ENCODE data around the gene LRRC39. TPM values are rescaled to one million over a fixed set of nuclear protein-coding genes. Genes with fewer than 3 reads are reported as not detected.

The LRRC39 gene
- total and polyA plus RNA-seq, 5 experiments from 2014 or later, result 0.08 to 2.9 (median 1.4) TPM; not detected in 1

DNA sequence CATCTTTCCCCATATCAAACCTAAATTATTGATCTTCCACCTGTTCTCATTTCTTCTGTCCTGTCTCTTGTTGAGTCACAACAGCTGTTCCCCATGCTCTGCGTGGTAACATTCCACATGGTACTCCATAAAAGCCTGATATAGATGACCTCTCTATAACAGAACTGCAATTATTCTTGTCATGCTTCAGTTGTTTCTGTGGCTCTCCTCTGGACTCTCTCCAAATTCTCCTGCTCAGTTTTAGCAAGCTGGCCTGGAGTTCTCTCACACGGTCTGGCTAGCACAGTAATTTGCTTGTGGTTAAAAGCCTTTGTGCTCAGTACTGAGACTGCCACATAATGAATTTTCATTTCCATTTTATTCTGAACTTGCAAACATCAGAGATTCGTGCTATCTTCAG lies 10.6 kb upstream of the LRRC39 start:
- POLR2A ChIA-PET, result no interaction called here
- peaks cover 0 to 5% (median 0%) of the 10 kb centered on the region in 9 donors for H3K9me3 Mint-ChIP-seq
- H3K36me3 Mint-ChIP-seq, result peaks cover 0 to 19% (median 13%) of the 10 kb centered on the region in 3 donors
- ATAC-seq (no peak), DNase-seq (no peak)
- peaks cover 0 to 4% (median under 1%) of the 10 kb centered on the region in 4 donors for H3K4me1 Mint-ChIP-seq
- H3K4me3 Mint-ChIP-seq, result no peak overlapping the region
- H3K27ac Mint-ChIP-seq, result no peak overlapping the region
- H3K27me3 Mint-ChIP-seq, result no peaks in the 10 kb centered on the region

DNA sequence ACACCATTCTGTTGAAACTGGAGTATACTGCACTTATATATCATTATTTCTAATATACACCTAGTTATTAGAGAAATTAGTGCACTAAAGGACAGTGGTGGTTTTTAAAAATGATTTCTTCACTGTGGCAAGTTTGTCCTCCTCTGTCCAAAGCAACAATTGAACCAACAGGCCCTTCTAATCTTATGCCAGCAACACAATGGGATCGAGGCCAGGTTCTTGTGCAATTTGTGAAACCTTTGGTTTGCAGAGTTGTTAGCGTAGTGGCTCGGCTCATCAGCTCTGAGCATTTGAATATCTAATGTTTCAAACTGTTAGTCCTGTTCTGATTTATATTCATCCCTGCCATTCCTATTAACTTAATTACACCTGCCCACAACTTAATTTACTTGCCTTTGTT lies 9.9 kb upstream of the LRRC39 start:
- Mint-ChIP-seq H3K4me3 (no peak overlapping the region), H3K27ac (no peak overlapping the region), H3K4me1 (peaks cover 0 to 4% (median under 1%) of the 10 kb centered on the region in 4 donors), H3K36me3 (peaks cover 0 to 18% (median 13%) of the 10 kb centered on the region in 3 donors), H3K9me3 (peaks cover 0 to 5% (median 0%) of the 10 kb centered on the region in 9 donors), H3K27me3 (no peaks in the 10 kb centered on the region)
- POLR2A ChIA-PET, result no interaction called here
- no peak for ATAC-seq
- DNase-seq, result no peak

DNA sequence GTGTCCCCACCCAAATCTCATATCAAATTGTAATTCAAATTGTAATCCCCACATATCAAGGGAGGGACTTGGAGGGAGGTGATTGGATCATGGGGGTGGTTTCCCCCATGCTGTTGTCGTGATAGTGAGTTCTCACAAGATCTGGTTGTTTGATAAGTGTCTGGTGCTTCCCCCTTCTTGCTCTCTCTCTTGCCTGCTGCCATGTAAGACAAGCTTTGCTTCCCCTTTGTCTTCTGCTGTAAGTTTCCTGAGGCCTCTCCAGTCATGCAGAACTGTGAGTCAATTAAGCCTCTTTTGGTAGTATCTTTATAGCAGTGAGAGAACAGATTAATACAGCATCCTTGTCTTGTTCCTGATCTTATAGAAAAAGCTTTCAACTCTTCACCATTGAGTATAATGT lies 6.5 kb upstream of the LRRC39 start:
- DNase-seq (peak in 1 of 10 donors; percentile 1), ATAC-seq (no peak)
- no peaks in the 10 kb centered on the region for H3K27me3 Mint-ChIP-seq
- H3K4me1 Mint-ChIP-seq, result peaks cover 0 to 4% (median 0%) of the 10 kb centered on the region in 4 donors
- H3K36me3 Mint-ChIP-seq, result peaks cover 0 to 13% (median 4%) of the 10 kb centered on the region in 3 donors
- H3K4me3 Mint-ChIP-seq, result no peak overlapping the region
- POLR2A ChIA-PET, result no interaction called here
- no peak overlapping the region for H3K27ac Mint-ChIP-seq
- peaks cover 2 to 10% (median 7%) of the 10 kb centered on the region in 9 donors for H3K9me3 Mint-ChIP-seq

DNA sequence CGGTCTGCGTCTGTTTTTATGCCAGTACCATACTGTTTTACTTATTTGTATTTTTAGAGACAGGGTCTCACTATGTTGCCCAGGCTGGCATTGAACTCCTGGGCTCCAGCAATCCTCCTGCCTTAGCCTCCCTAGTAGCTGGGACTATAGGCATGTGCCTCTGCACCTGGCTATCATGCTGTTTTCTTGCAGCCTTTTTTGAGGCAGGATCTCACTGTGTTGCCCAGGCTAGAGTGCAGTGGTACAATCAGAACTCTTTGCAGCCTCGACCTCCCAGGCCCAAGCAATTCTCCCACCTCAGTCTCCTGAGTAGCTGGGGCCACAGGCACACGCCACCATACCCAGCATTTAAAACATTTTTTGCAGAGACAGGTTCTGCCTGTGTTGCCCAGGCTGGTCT lies 5.3 kb upstream of the LRRC39 start:
- Mint-ChIP-seq H3K4me3 (no peak overlapping the region), H3K36me3 (peaks cover 0 to 13% (median 4%) of the 10 kb centered on the region in 3 donors), H3K27me3 (no peaks in the 10 kb centered on the region), H3K27ac (no peak overlapping the region), H3K9me3 (peaks cover 2 to 10% (median 7%) of the 10 kb centered on the region in 9 donors), H3K4me1 (peaks cover 0 to 4% (median 0%) of the 10 kb centered on the region in 4 donors)
- DNase-seq (no peak), ATAC-seq (no peak)
- POLR2A ChIA-PET, result interaction anchor here (1.2 kb wide), 1 partner anchor 106 kb away, joined by 3 read pairs; no protein-coding TSS in a partner anchor

DNA sequence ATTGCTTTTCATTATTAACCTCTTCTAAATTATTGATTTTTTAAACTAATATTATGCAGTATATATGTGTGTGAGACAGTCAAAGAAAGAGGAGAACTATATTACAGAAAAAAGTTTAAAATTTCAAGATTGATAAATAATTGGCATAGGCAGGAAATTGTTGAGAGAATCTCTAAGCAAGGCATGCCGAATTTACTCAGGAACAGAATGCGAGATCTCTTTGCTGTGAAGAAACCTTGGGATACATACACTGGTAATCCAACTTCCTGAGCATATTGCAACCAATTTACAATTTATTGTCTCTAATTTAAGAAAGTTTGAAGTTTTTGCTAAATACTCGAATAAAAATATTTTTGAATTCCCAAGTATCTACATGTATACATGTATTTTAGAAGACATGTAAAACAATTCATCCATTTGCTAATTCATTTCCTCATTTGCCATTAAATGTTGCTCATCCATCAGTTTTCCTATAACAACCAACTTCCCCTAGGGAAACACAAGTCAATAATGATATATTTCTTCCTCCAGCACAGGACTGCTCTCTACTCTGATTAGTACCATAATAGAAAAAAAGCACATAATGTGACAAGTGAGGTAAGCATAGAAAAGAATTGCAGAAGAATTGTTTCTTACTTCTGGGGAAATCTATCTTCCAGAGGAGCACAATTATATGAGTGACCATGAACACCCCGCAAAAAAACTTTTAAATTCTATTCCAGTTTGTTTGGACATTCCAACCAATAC lies 588 bp downstream of the LRRC39 start:
- H3K4me1 Mint-ChIP-seq, result no peaks in the 10 kb centered on the region
- no peak overlapping the region for H3K4me3 Mint-ChIP-seq
- POLR2A ChIA-PET, result no interaction called here
- peak overlapping the region in 1 of 10 donors; percentile 4 for H3K27ac Mint-ChIP-seq
- no peak for ATAC-seq
- no peak for DNase-seq
- H3K27me3 Mint-ChIP-seq, result no peaks in the 10 kb centered on the region
- H3K9me3 Mint-ChIP-seq, result peaks cover 0 to 10% (median 3%) of the 10 kb centered on the region in 9 donors
- peaks cover 2 to 13% (median 8%) of the 10 kb centered on the region in 3 donors for H3K36me3 Mint-ChIP-seq

DNA sequence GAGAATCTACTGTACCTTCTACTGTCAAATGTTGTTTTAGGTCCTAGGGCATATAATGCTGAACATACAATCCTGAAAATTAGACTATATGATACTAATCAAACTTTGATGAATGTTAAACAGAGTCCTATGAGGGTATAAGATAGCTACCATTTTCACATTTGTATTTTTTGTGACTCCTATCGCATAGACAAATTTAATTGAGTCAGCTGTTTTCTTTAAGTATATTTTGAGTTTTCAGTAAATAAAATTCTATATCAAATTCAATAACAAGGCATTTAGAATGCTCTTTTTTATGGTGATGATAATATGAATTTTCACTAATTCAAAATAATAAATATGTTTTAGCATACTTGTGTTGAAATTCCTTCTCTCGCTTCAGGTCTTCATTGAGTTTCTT lies 10.0 kb downstream of the LRRC39 start:
- Mint-ChIP-seq H3K36me3 (peaks cover 0 to 8% (median 6%) of the 10 kb centered on the region in 3 donors), H3K4me3 (no peak overlapping the region), H3K4me1 (no peaks in the 10 kb centered on the region), H3K27ac (no peak overlapping the region), H3K9me3 (no peaks in the 10 kb centered on the region), H3K27me3 (peaks cover 0 to 4% (median 0%) of the 10 kb centered on the region in 5 donors)
- DNase-seq, result no peak
- ATAC-seq, result no peak
- POLR2A ChIA-PET, result no interaction called here

DNA sequence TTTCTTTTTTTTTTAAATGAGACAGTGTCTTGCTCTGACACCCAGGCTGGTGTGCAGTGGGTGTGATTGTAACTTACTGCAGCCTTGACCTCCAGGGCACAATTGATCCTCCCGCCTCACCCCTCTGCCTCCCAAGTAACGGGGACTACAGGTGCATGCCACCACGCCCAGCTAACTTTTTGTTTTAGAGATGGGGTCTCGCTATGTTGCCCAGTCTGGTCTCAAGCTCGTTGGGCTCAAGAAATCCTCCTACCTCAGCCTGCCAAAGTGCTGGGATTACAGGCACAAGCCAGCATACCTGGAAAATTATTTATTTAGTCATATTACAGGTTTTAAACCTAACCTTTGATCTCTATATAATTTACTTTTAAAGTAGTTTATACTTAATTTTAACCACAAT lies 13.4 kb downstream of the LRRC39 start:
- Mint-ChIP-seq H3K4me1 (no peaks in the 10 kb centered on the region), H3K36me3 (peaks cover 0 to 6% (median 3%) of the 10 kb centered on the region in 3 donors), H3K4me3 (no peak overlapping the region), H3K27ac (no peak overlapping the region), H3K9me3 (no peaks in the 10 kb centered on the region), H3K27me3 (peaks cover 0 to 4% (median 0%) of the 10 kb centered on the region in 5 donors)
- DNase-seq (no peak), ATAC-seq (no peak)
- POLR2A ChIA-PET, result no interaction called here

DNA sequence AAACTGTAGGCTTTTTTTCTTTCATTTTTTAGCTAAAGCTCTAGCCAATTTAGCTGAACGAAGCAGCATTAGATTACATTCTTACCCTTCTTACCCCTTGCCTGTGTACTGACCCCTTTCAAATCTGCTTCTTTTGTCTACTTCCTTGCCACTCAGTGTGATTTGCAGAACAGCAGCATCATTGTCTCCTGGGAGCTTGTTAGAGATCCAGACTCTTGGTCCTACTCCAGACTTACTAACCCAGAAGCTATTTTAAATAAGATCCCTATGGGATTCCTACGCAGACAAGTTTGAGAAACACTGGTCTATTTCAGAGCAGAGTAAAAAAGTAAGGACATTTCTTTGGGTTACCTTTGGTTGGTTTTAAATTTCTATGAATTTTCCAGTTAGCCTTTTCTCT lies 13.8 kb downstream of the LRRC39 start:
- POLR2A ChIA-PET, result no interaction called here
- no peak overlapping the region for H3K4me3 Mint-ChIP-seq
- H3K36me3 Mint-ChIP-seq, result peaks cover 0 to 6% (median 3%) of the 10 kb centered on the region in 3 donors
- DNase-seq (no peak), ATAC-seq (no peak)
- H3K27ac Mint-ChIP-seq, result peak overlapping the region in 1 of 10 donors; percentile 43
- no peaks in the 10 kb centered on the region for H3K9me3 Mint-ChIP-seq
- H3K27me3 Mint-ChIP-seq, result peaks cover 0 to 4% (median 0%) of the 10 kb centered on the region in 5 donors
- H3K4me1 Mint-ChIP-seq, result no peaks in the 10 kb centered on the region

DNA sequence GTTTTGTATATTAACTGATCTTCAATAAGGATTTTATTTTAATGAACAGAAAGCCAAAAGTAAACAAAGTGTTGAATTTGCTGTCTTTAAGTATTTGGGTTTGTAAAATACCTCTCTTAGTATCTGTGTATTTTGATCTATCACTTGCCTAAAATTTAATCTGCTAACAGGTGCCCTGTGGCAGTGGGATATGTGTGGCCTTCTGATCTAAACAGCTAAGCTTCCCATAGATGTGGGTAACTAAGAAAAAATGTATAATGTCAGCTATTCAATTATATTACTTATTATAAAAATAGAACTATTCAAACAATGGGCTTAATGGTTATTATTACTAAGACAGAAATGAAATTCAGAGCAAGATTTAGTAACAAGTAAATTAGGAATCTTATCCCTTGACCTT lies 15.2 kb downstream of the LRRC39 start:
- Mint-ChIP-seq H3K27ac (no peak overlapping the region), H3K4me3 (no peak overlapping the region), H3K9me3 (no peaks in the 10 kb centered on the region), H3K27me3 (peaks cover 0 to 4% (median 0%) of the 10 kb centered on the region in 5 donors), H3K36me3 (peaks cover 0 to 6% (median 3%) of the 10 kb centered on the region in 3 donors), H3K4me1 (no peaks in the 10 kb centered on the region)
- ATAC-seq, result no peak
- DNase-seq, result no peak
- POLR2A ChIA-PET, result no interaction called here

DNA sequence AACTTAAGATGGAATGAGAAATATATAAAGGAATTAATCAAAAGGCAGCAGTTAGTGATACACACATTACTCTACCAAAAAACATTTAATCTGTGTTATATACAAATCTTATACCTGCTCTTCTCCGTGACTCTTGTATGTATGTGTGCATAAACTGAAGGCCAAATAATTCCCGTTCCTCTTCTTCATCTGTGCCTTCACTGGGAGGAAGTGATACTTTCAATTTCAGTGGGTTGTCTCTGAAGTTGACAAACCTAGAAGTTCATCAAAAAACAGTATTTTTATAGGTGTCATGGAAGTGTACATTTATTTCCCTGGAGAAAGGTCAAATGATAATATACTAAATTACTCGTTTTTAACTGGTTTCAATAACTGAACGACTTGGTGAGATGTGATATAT lies 25.8 kb downstream of the LRRC39 start:
- Mint-ChIP-seq H3K4me1 (peaks cover 5 to 10% (median 6%) of the 10 kb centered on the region in 4 donors), H3K4me3 (no peak overlapping the region), H3K27me3 (no peaks in the 10 kb centered on the region), H3K36me3 (peaks cover 4 to 23% (median 9%) of the 10 kb centered on the region in 3 donors), H3K27ac (peak overlapping the region; percentile 1 to 70 (median 34)), H3K9me3 (no peaks in the 10 kb centered on the region)
- ATAC-seq, result no peak
- POLR2A ChIA-PET, result no interaction called here
- no peak for DNase-seq

DNA sequence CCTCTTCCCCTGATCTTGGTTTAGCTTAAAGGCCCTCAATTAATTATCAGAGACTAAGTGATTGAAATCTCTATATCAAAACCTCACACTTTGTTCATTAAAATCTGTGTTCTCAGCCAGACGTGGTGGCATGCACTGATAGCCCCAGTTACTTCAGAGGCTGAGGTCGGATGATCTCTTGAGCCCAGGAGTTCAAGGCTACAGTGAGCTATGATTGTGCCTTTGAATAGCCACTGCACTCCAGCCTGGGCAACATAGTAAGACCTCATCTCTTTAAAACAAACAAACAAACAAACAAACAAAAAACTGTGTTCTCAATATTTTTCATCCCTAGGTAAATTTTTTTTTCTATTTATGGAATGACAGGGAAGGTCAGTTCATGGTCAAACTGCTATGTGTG lies 26.4 kb downstream of the LRRC39 start:
- POLR2A ChIA-PET, result no interaction called here
- H3K27ac Mint-ChIP-seq, result peak overlapping the region in 8 of 10 donors; percentile 1 to 68 (median 36)
- ATAC-seq, result no peak
- peaks cover 5 to 10% (median 6%) of the 10 kb centered on the region in 4 donors for H3K4me1 Mint-ChIP-seq
- H3K4me3 Mint-ChIP-seq, result no peak overlapping the region
- no peaks in the 10 kb centered on the region for H3K9me3 Mint-ChIP-seq
- H3K27me3 Mint-ChIP-seq, result no peaks in the 10 kb centered on the region
- H3K36me3 Mint-ChIP-seq, result peaks cover 4 to 25% (median 10%) of the 10 kb centered on the region in 3 donors
- DNase-seq, result no peak

DNA sequence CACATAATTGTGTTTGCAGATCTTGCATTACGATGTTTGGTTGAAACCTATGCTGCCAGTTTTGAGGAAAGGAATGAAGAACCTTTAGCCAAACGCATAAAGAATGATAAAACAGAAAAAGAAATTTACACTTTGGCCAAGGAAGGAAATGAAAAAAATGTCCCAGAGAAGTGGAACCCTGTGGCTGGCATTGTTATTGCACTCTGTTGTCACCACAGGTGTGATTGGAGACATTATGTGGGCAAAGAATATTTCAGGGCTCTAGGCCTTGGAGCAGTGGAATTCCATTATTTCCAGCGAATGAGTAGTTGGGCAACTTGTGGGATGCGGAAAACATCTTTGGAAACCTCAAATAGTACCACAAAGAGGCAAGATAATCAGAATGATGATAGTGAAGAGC lies 30.2 kb downstream of the LRRC39 start:
- H3K36me3 Mint-ChIP-seq, result peaks cover 12 to 60% (median 14%) of the 10 kb centered on the region in 3 donors
- H3K27me3 Mint-ChIP-seq, result no peaks in the 10 kb centered on the region
- DNase-seq (no peak), ATAC-seq (no peak)
- POLR2A ChIA-PET, result no interaction called here
- peaks cover 5 to 7% (median 6%) of the 10 kb centered on the region in 4 donors for H3K4me1 Mint-ChIP-seq
- H3K4me3 Mint-ChIP-seq, result no peak overlapping the region
- peak overlapping the region in 5 of 10 donors; percentile 12 to 55 (median 30) for H3K27ac Mint-ChIP-seq
- H3K9me3 Mint-ChIP-seq, result no peaks in the 10 kb centered on the region

DNA sequence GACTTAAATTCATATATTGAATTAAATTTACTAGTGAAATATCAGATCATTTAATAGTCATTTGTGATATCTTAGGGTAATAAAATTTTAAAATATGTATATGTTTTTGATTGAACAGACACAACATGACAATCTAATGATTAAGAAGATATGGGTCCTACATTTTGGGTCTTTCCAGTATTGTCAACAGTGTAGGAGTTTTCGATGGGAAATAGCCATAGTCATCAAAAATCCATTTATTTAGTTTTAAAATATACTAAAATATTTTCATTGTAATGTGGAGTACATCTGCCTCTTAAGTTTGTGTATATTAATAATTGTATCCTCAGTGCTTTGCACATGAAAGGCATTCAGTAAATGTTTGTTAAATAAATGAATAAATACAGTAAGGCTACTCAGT lies 31.1 kb downstream of the LRRC39 start:
- H3K36me3 Mint-ChIP-seq, result peaks cover 12 to 68% (median 14%) of the 10 kb centered on the region in 3 donors
- no peak overlapping the region for H3K4me3 Mint-ChIP-seq
- H3K27ac Mint-ChIP-seq, result no peak overlapping the region
- H3K27me3 Mint-ChIP-seq, result no peaks in the 10 kb centered on the region
- no peaks in the 10 kb centered on the region for H3K9me3 Mint-ChIP-seq
- H3K4me1 Mint-ChIP-seq, result peaks cover 2 to 9% (median 6%) of the 10 kb centered on the region in 4 donors
- ATAC-seq, result no peak
- DNase-seq, result no peak
- POLR2A ChIA-PET, result no interaction called here
